PC-3 (cell line): ENCODE results near the gene BCAS3.

Experiments used
- EZH2phosphoT487 ChIP-seq: fragments of 300-600 bp; sonication (generic); IDR thresholded peaks from 2 replicates; pipeline ENCODE4 v1.6.1; 2018; ENCODE audit warnings: mild to moderate bottlenecking, antibody characterized with exemption, low read length, borderline replicate concordance
- TF ChIP-seq, protein P1 (sequence below): fragments of 300-600 bp; sonication (generic); conservative IDR thresholded peaks from 2 replicates; pipeline ENCODE4 v1.5.1; 2017; ENCODE audit warnings: antibody characterized with exemption, low read depth, mild to moderate bottlenecking, low read length

DNA sequence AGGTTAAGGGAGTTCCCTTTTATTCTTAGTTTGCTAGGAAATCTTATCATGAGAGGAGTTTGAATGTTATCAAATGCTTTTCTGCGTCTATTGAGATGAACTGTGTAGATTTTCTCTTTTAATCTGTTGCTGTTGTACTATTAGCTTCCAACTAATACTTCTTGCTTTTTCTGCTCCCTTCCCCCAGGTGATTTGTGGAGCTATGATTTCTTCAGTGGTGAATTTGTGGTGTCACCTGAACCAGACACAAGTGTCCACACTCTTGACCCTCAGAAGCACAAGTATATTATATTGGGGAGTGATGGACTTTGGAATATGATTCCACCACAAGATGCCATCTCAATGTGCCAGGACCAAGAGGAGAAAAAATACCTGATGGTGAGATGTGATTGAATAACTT lies 29.9 kb upstream of the BCAS3 start:
- TF ChIP-seq, protein P1, sequence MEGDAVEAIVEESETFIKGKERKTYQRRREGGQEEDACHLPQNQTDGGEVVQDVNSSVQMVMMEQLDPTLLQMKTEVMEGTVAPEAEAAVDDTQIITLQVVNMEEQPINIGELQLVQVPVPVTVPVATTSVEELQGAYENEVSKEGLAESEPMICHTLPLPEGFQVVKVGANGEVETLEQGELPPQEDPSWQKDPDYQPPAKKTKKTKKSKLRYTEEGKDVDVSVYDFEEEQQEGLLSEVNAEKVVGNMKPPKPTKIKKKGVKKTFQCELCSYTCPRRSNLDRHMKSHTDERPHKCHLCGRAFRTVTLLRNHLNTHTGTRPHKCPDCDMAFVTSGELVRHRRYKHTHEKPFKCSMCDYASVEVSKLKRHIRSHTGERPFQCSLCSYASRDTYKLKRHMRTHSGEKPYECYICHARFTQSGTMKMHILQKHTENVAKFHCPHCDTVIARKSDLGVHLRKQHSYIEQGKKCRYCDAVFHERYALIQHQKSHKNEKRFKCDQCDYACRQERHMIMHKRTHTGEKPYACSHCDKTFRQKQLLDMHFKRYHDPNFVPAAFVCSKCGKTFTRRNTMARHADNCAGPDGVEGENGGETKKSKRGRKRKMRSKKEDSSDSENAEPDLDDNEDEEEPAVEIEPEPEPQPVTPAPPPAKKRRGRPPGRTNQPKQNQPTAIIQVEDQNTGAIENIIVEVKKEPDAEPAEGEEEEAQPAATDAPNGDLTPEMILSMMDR, result no peak
- TF ChIP-seq EZH2phosphoT487, result no peak
